GM12874 (cell line): ENCODE results near the gene DCLK3.

Experiments
- CTCF ChIP-seq: IDR thresholded peaks from 2 replicates; pipeline ENCODE4 v1.5.1; 2011; ENCODE audit warnings: low read depth, mild to moderate bottlenecking, control low read depth, low read length, moderate library complexity; ENCODE audit not compliant: insufficient read depth

The DCLK3 gene

GRCh38 chr3:36743826-36744225, 20.5 kb downstream of the DCLK3 start:
- no peak for TF ChIP-seq CTCF

- no peak for TF ChIP-seq CTCF
These were observed 23.1 kb downstream of the DCLK3 start for GRCh38 chr3:36741285-36741684.

- no peak for TF ChIP-seq CTCF
These were observed 23.6 kb downstream of the DCLK3 start for GRCh38 chr3:36740787-36741186.

GRCh38 chr3:36738702-36739101, 25.7 kb downstream of the DCLK3 start:
- TF ChIP-seq CTCF: no peak

- no peak for TF ChIP-seq CTCF
These were observed 28.1 kb downstream of the DCLK3 start for GRCh38 chr3:36736301-36736700.

- TF ChIP-seq CTCF: no peak
These were observed 29.6 kb downstream of the DCLK3 start for GRCh38 chr3:36734742-36735141.

GRCh38 chr3:36733723-36734122, 30.6 kb downstream of the DCLK3 start:
- no peak for TF ChIP-seq CTCF
